ENCODE results near the gene IRS1. TPM values are rescaled to one million over a fixed set of nuclear protein-coding genes. Genes with fewer than 3 reads are reported as not detected.

The IRS1 gene
- total RNA-seq, 6 experiments from 2014 or later, result 9.0 to 24.4 (median 15.8) TPM

- intact Hi-C loops (cut with DNase I), result loop anchor here (10.0 kb wide), 3 partner anchors 46 to 126 kb away; no protein-coding TSS in a partner anchor
- peak overlapping the region; percentile 82 to 99 (median 98) for H3K27ac ChIP-seq
- 54% methylated on average over 2 of the region's 2 CpGs for WGBS (ENCODE audit: insufficient coverage, low coverage, low lambda C conversion rate, missing lambda C conversion rate)
- ATAC-seq (no peak), DNase-seq (no peak)
- H3K4me1 ChIP-seq, result peaks cover 0 to 28% (median 12%) of the 10 kb centered on the region in 4 donors
- no peaks in the 10 kb centered on the region for H3K27me3 ChIP-seq
- TF ChIP-seq CTCF (IDR thresholded peaks at IDR 0.05), result no peak
- TF ChIP-seq POLR2A (IDR thresholded peaks at IDR 0.05), result no peak
- peak overlapping the region in 2 of 3 donors; percentile 73 to 74 for H3K4me3 ChIP-seq
- H3K36me3 ChIP-seq, result no peaks in the 10 kb centered on the region
- H3K9me3 ChIP-seq, result no peaks in the 10 kb centered on the region
These were observed 9.2 kb downstream of the IRS1 start for GRCh38 chr2:226790431-226790830.

- H3K27me3 ChIP-seq, result no peaks in the 10 kb centered on the region
- intact Hi-C loops (cut with DNase I), result loop anchor here (10.0 kb wide), 3 partner anchors 45 to 125 kb away; no protein-coding TSS in a partner anchor
- 57% methylated on average over 1 of the region's 1 CpG for WGBS (ENCODE audit: insufficient coverage, low coverage, low lambda C conversion rate, missing lambda C conversion rate)
- TF ChIP-seq POLR2A (IDR thresholded peaks at IDR 0.05) (no peak), CTCF (IDR thresholded peaks at IDR 0.05) (no peak)
- H3K4me1 ChIP-seq, result peaks cover 0 to 28% (median 12%) of the 10 kb centered on the region in 4 donors
- ATAC-seq (no peak), DNase-seq (no peak)
- peak overlapping the region; percentile 16 to 99 (median 98) for H3K27ac ChIP-seq
- no peaks in the 10 kb centered on the region for H3K9me3 ChIP-seq
- no peak overlapping the region for H3K4me3 ChIP-seq
- H3K36me3 ChIP-seq, result no peaks in the 10 kb centered on the region
These were observed 9.6 kb downstream of the IRS1 start for GRCh38 chr2:226790011-226790410.

GRCh38 chr2:226788881-226789490 is 10.6 kb downstream of the IRS1 start:
- no peak for DNase-seq
- intact Hi-C loops (cut with DNase I), result no loop called here
- no peaks in the 10 kb centered on the region for H3K27me3 ChIP-seq
- ATAC-seq, result no peak
- H3K4me3 ChIP-seq, result no peak overlapping the region
- no peaks in the 10 kb centered on the region for H3K9me3 ChIP-seq
- no peak for TF ChIP-seq CTCF (IDR thresholded peaks at IDR 0.05)
- no peak for TF ChIP-seq POLR2A (IDR thresholded peaks at IDR 0.05)
- H3K36me3 ChIP-seq, result no peaks in the 10 kb centered on the region
- peak overlapping the region; percentile 16 to 99 (median 98) for H3K27ac ChIP-seq
- 33% methylated on average over 3 of the region's 3 CpGs for WGBS (ENCODE audit: insufficient coverage, low coverage, low lambda C conversion rate, missing lambda C conversion rate)
- H3K4me1 ChIP-seq, result peaks cover 0 to 28% (median 12%) of the 10 kb centered on the region in 4 donors

- Histone ChIP-seq H3K27ac (no peak overlapping the region), H3K27me3 (no peaks in the 10 kb centered on the region), H3K4me1 (peaks cover 0 to 24% (median 11%) of the 10 kb centered on the region in 4 donors), H3K36me3 (no peaks in the 10 kb centered on the region), H3K9me3 (no peaks in the 10 kb centered on the region), H3K4me3 (no peak overlapping the region)
- no peak for ATAC-seq
- no peak for TF ChIP-seq POLR2A (IDR thresholded peaks at IDR 0.05)
- TF ChIP-seq CTCF (IDR thresholded peaks at IDR 0.05), result no peak
- no peak for DNase-seq
- intact Hi-C loops (cut with DNase I), result no loop called here
These were observed 11.6 kb downstream of the IRS1 start for GRCh38 chr2:226788064-226788463.
